ENCODE measurements around the gene MGRN1.

Gene MGRN1

DNA sequence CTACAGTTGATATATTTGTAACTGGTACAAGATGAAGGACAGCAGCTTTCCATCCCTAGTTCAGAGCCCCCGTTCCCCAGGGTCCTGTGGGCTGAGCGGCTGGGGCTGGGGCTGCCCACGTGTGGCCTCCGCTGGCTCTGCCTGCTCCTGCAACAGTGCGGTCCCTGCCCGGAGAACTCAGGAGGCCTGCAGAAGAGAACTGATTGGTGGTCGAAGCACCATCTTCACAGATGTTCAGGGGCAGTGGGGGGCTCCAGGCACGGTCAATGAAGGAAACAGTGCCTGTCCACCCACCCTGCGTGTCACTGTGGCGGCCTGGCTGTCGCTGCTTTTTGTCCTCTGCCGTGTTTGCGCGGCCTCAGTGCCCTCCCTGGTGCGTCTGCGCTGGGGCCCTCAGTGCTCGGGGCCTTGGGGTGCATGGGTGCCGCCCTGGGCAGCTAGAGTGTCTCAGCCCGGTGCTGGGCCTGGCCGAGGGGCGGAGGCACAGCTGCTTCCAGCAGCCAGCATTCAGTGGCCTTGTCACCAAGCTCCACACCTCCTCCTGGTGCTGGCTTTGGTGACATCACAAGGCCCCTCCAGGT, 64.6 kb downstream of the MGRN1 start:
- DNase-seq = no peak

- no peak for DNase-seq
Measured at GRCh38 chr16:4689864-4690704, 65.5 kb downstream of the MGRN1 start.

DNA sequence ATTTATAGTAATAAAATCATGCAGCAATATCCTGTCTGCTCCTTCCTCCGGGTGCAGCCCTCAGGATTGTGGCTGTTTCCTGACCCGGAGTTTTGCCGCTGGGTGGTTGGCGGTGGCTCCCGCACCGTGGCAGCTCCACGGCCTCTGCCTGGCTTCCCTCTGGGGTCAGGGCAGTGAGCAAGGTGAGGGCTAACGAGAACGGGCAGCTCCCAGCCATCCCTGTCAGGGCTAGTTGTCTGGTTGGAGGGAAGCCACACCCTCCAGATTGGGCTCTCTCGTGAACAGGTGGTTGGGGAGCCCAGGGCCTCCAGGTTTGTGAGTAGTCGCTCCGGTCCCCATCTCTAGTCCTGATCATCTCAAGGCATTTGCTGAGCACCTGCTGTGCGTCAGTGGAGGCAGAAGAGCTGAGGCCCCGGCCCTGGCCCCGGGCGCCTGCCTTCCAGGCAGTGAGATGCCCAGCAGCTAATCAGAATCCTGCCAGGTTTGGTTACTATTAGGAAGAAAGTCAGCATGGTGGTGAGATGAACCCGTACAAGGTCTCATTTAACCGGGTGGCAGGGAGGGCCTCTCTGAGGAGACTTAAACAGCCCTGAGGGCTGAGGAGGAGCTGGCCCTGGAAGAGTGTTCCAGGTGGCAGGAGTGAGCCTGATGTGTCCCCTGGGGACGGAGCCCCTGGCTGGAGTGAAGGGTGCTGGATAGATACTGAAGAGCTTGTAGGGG, 66.5 kb downstream of the MGRN1 start:
- no peak for DNase-seq

DNA sequence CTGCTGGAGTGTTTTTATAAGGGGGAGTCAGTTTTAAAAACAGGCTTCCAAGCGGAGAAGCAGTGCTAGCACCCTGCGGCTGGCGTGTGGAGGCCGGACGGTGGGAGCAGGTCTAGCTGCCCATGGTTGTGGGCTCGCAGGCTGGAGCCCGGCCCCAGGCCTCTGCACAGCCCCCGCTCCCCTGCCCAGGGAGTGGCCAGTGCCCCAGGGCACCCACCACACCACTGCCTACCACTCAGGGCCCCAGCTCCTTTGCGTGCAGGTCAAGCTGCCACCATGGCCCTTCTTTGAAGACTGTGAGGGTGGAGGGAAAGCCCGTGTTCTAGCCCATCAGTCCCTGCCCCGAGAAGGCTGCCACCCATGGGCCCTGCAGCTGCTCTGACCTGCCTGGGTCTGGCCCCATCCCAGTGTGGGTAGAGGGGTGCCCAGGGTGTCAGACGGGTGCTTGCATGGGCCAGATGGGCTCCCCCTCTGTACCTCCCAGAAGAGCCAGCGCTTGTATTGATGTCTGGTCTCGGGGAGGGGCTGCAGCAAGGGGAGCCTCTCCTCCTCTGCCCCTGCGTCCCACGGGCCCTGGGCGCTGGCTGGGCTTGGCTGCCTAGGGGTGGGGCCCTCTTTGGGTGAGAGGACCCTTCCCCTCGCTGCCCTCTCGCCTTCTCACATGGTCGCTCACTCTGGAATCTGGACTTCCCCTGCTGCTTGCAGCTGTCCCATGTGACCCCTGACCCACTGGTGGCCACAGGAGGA, 67.2 kb downstream of the MGRN1 start:
- no peak for DNase-seq

DNA sequence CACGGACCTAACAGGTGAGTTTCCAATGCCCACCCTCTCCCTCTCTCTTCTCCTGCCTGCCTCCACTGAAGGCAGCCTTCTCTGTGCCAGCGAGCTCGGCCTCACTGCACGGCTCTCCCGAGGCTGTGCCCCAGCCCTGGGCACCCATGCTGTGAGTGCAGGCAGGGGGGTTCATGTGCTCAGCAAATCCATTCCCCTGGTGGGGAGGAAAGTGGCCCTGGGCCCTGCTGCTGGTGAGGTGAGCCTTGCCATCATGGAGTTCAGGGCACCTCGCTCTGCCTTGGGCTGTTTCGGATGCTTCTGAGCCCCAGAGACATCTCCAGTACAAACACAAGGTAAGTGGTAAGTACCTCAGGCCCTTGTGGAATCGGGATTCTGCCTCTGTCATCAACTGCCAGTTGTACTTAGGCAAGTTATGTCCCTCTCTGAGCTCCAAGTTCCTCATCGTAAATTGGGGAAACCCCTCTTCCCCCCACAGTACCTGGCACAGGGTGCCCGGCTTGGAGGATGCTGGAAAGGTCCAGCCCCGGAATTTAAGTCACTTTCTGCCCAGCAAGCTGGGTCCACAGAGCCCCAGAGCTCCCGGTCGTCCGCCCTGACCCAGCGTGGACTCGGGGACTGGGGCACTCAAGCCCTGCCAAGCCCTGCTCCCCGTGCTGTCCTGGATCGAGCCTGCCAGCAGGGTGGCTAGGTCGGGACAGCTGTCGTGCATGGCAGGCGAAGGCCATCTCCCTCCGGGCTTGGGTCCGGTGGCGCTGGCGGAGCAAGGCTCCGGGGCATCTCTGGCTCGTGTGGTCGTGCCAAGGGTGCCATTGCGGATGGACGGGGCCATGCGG, 68.1 kb downstream of the MGRN1 start:
- DNase-seq = no peak

GRCh38 chr16:4693296-4693955, 68.8 kb downstream of the MGRN1 start, which contains the start of gene NUDT16L1:
TSS of gene NUDT16L1 (plus strand) at chr16:4693562. CDS start at chr16:4693727, 165 bp downstream.
- DNase-seq = peak; percentile 94 to 96

DNA sequence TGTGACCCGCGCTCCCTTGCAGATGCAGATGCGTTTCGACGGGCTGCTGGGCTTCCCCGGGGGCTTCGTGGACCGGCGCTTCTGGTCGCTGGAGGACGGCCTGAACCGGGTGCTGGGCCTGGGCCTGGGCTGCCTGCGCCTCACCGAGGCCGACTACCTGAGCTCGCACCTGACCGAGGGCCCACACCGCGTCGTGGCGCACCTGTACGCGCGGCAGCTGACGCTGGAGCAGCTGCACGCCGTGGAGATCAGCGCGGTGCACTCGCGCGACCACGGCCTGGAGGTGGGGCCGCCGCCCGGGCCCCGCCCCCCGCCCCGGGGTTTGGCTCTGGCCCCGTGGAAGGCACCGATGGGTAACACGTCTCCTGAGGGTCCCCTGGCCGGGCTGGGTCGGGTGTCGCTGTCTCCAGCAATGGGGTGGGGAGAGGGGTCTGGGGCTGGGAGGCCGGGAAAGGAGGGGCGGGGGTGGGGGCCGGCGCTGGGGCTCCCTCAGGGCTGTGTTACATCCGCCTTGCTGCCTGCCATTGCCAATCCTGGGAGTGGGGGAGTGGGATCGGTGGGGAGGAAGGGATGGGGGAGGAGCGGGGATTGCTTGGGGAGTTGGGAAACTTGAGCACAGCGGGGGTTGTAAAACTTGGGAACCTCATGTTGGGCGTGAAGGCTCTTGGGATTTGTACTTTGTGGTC, 69.5 kb downstream of the MGRN1 start:
- DNase-seq = peak; percentile 40 to 50

- DNase-seq = no peak
Measured at GRCh38 chr16:4694642-4695451, 70.2 kb downstream of the MGRN1 start.

DNA sequence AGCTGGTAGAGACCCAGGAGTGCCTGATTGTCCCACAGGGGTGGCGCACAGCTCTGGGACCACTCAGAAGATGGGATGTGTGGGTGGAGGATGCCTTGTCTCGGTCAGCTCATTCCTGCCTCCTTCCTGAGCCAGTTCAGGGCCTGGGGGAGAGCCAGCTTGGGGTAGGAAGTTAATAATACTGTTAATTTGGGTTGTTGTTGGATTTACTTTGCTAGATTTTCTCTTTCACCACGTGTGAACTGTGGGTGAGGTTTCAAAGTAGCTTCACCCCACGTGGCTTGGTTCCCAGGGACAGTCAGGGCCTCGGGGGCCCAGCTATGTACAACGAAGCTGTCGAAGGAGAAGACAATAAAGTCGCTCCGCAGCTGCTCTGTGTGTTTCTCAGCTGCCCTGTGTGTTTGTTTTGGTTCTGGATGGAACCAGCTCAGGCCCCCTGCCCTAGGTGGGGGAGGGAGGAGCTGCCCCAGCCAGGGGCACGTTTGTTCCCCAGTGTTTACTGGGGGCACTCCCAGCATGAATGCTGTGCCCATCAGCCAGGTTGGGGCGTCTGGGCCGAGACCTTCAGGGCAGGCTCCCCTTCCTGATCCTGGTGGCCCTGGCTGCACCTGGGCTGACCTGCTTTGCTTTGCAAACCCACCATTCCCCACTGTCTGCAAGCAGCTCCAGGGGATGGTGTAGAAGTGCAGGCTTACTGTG, 71.0 kb downstream of the MGRN1 start:
- no peak for DNase-seq

DNA sequence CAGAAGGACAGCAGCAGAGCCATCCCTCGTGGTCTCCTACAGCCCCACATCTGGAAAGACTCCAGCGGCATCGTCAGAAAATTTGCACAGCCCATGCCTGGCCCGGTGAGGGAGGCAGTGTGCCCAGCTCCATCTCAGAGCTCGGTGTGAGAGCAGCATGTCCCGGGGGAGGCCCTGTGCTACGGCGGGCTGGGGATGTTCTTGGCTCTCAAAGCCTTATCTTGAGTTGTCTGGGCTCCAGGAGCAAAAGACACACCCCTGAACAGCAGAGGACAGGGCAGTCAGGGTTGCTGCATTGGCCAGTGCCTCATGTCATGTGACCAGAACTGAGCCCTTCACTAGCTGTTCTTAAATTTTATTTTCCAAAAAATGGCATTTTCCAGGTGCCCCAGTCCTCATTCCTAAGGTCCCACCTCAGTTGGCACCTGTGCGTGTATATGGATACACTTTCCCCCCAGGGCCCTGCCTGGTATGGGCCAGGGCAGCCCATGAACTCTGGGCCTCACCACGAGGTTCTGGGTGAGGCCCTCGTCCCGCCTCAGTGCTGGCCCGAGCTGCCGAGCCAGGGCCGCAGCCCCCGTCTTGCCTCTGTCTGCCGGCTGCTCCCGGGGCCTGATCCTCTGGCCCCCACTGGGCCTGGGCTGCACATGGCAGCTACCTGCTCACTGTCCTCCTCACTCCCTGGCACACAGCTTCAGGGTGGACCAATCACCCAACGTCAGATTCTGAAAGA, 71.7 kb downstream of the MGRN1 start:
- DNase-seq = no peak

DNA sequence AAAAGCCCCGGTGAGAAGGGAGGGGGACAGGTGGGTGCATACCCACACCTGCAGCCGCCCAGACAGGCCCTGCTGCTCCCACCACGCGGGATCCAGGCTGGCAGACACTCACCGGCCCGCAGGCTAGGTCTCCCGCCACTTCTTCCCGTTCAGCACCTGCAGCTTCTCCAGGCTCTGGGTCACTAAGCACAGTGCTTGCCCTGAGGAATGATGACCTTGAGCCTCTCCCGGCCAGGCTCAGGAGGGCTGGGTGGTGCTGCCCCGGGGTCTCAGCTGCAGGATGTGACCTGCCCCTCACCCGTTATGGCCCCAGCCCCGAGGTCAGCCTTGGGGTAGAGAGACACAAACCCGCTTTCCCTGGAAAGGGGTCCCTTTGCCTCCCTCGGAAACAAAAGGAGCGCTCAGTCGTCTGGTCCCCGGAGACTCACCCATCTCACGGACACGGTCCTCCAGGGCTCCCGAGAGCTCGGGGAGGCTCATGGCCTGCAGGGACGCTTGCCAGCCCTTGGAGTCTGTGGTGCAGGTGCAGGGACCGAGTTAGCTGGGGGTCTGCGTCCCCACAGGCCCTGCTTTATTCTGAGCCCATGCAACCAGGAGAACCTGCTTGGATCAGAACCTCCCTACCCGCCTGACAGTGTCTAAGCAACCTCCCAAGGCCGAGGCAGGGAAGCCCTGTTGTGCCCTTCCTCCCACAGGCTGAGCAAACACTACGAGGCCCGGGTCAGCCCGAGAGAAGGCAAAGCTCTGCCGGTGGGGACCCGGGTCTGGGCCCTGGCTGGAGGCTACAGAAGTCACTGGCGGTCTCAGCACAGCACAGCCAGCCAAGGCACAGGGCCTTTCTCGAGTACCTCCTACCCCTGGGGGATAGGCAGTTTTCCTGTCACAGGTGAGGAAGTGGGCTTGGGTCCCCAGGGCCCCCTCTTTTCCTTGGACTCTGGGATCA, 72.5 kb downstream of the MGRN1 start:
- no peak for DNase-seq

GRCh38 chr16:4697848-4698291, 73.2 kb downstream of the MGRN1 start:
- no peak for DNase-seq

- DNase-seq = no peak
Measured at GRCh38 chr16:4698321-4699045, 73.9 kb downstream of the MGRN1 start.

DNA sequence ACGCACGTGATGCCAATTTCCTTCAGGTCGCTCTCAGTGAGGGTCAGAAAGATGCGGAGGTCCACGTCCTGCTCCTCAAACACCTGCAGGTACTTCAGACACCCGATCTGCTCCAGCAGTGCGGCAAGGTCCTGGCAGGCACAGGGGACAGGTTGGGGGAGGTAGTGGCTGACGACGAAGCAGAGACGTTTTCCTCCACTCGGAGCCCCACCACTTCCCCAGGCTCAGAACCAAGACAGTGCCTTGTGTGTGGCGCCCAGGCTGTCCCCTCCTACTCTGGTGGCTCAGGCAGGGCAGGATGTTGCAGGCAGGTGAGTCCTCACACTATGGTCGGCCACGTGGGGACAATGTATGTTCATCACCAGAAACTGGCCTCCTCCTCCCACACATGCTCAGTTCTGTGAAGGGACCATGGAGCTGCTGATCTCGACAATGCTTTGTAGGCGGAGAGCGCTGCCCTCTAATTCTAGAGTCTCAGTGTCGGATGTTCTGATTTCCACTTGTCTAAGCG, 74.5 kb downstream of the MGRN1 start:
- no peak for DNase-seq

DNA sequence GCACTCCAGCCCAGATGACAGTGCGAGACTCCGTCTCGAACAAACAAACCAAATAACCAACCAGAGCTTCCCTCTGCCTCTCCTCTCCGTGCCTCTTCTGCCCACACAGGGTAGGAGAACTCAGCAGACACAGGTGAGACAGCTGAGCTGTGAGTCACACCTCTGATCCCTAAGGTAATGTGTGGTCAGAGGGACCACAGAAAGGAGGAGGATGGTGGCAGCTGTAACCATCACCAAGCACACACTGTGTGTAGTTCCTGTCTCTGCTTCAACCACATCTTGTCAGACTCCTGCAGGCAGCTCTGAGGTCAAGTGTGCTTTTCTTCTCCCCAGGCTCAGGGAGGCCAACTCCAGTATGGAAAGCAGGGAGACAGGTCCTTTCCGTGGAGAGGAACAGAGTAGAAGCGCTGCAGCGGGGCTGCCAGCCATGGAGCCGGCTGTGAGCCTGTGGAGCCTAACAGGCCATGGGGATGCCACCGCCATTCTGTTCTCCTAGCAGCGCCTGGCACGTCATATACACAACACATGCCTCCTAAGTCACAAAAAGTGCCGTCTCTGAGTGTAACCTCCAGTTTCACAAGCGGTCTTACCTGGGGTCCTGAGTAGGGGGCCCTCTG, 75.9 kb downstream of the MGRN1 start:
- no peak for DNase-seq
